PC-3 (cell line): ENCODE results near the gene HACD1. TPM values are rescaled to one million over a fixed set of nuclear protein-coding genes. Genes with fewer than 3 reads are reported as not detected.

Experiments
- ATAC-seq: fragments of 200-7000 bp; cut with Tn5 transposase; 2 replicates; pipeline ENCODE4 v1.9.1; 2020; ENCODE audit warnings: mild to moderate bottlenecking, moderate library complexity
- BruUV-seq: library from RNA; stranded (reverse); fragments of 400-500 nt; replicated peaks from 2 replicates; lab custom pipeline; 2021; lab: Mats Ljungman, UMichigan
- CTCF ChIA-PET: fragments of 300-600 bp; sonication (Branson Sonifier 250); formaldehyde crosslinking; loops from one replicate; lab custom pipeline; 2022; ENCODE audit warnings: antibody characterized with exemption; lab: Charles Lee
- POLR2A ChIA-PET: fragments of 300-600 bp; sonication (Branson Sonifier 250); formaldehyde crosslinking; loops from one replicate; lab custom pipeline; 2022; ENCODE audit warnings: antibody characterized with exemption; ENCODE audit not compliant: unreplicated experiment; lab: Charles Lee
- DNase-seq: peaks from one replicate; pipeline ENCODE4 v3.0.0-alpha.2; 2015
- H2AFZ ChIP-seq: fragments of 300-600 bp; sonication (generic); 2 replicates; pipeline ENCODE4 v1.6.0; 2016; ENCODE audit warnings: antibody characterized with exemption, low read length
- H3F3A ChIP-seq: fragments of 300-600 bp; sonication (generic); one replicate; pipeline ENCODE4 v1.6.0; 2017; ENCODE audit warnings: antibody characterized with exemption, low read length, control low read depth, mild to moderate bottlenecking; ENCODE audit not compliant: unreplicated experiment
- H3K27ac ChIP-seq: fragments of 300-600 bp; sonication (generic); 2 replicates; pipeline ENCODE4 v1.5.1; 2016; ENCODE audit warnings: mild to moderate bottlenecking, low read length
- H3K27me3 ChIP-seq: fragments of 300-600 bp; sonication (generic); 2 replicates; pipeline ENCODE4 v1.6.1; 2016; ENCODE audit warnings: low read length, mixed read lengths
- H3K36me3 ChIP-seq: fragments of 300-600 bp; sonication (generic); 2 replicates; pipeline ENCODE4 v1.6.1; 2016; ENCODE audit warnings: low read depth, mixed run types, low read length, mixed read lengths
- H3K4me1 ChIP-seq: fragments of 300-600 bp; sonication (generic); 2 replicates; pipeline ENCODE4 v1.5.1; 2016; ENCODE audit warnings: low read length; ENCODE audit not compliant: insufficient read depth
- H3K4me2 ChIP-seq: fragments of 300-600 bp; sonication (generic); 2 replicates; pipeline ENCODE4 v1.6.0; 2016; ENCODE audit warnings: low read length
- H3K4me3 ChIP-seq: fragments of 300-600 bp; sonication (generic); 2 replicates; pipeline ENCODE4 v1.5.1; 2016; ENCODE audit warnings: mild to moderate bottlenecking, low read length, mixed read lengths
- H3K79me2 ChIP-seq: fragments of 300-600 bp; sonication (generic); 2 replicates; pipeline ENCODE4 v1.6.1; 2017; ENCODE audit warnings: low read length, mixed read lengths
- H3K9ac ChIP-seq: fragments of 300-600 bp; sonication (generic); 2 replicates; pipeline ENCODE4 v1.6.0; 2016; ENCODE audit warnings: mild to moderate bottlenecking, low read length
- H3K9me2 ChIP-seq: fragments of 300-600 bp; sonication (generic); replicated peaks from 2 replicates; pipeline ENCODE4 v1.6.1; 2016; ENCODE audit warnings: mixed run types, low read length, mixed read lengths
- H3K9me3 ChIP-seq: fragments of 300-600 bp; sonication (generic); 2 replicates; pipeline ENCODE4 v1.6.1; 2016; ENCODE audit warnings: low read length, mixed read lengths
- H4K20me1 ChIP-seq: fragments of 300-600 bp; sonication (generic); 2 replicates; pipeline ENCODE4 v1.6.1; 2016; ENCODE audit warnings: low read length, mixed read lengths
- CTCF ChIP-seq: fragments of 300-600 bp; sonication (generic); conservative IDR thresholded peaks from 2 replicates; pipeline ENCODE4 v1.5.1; 2017; ENCODE audit warnings: antibody characterized with exemption, low read depth, mild to moderate bottlenecking, low read length
- EZH2 ChIP-seq: fragments of 300-600 bp; sonication (generic); IDR thresholded peaks from one replicate; pipeline ENCODE4 v1.6.1; 2017; ENCODE audit warnings: antibody characterized with exemption, mild to moderate bottlenecking, low read length; ENCODE audit not compliant: unreplicated experiment
- EZH2phosphoT487 ChIP-seq: fragments of 300-600 bp; sonication (generic); IDR thresholded peaks from 2 replicates; pipeline ENCODE4 v1.6.1; 2018; ENCODE audit warnings: mild to moderate bottlenecking, antibody characterized with exemption, low read length, borderline replicate concordance
- intact Hi-C: fragments of 100-400 bp; cut with micrococcal nuclease; formaldehyde crosslinking; loops from 2 replicates; pipeline ENCODE4 v1.9.0; 2023
- total RNA-seq: library from RNA; depleted of rRNA; stranded (reverse); fragments of >200 nt; gene quantifications from 2 replicates; pipeline ENCODE4 v1.2.3, GENCODE V29; 2014

Gene HACD1
- total RNA-seq, 1 experiment from 2014 or later: 15.3 TPM

GRCh38 chr10:17643755-17644484 is 26.7 kb upstream of the HACD1 start, which contains the start of gene STAM:
TSS of gene STAM (plus strand) at chr10:17644151. CDS start at chr10:17644340, 189 bp downstream.
- Histone ChIP-seq H3K4me2 (peak within 1 kb of the TSS; percentile 87), H3K27me3 (no peaks in the 10 kb centered on the region), H3K4me1 (peaks cover 20% of the 10 kb centered on the region; the same call in 1 of the 2 replicates), H3K79me2 (peaks cover 72% of the 10 kb centered on the region), H3K9me2 (no peaks in the 10 kb centered on the region), H3F3A (no peaks in the 10 kb centered on the region), H4K20me1 (0 out of 2 replicates have a peak, but pooled peaks cover 3% of the 10 kb centered on the region), H3K4me3 (peak within 1 kb of the TSS; percentile 89), H2AFZ (peak within 1 kb of the TSS; percentile 68), H3K9ac (peak within 1 kb of the TSS; percentile 93), H3K27ac (peak within 1 kb of the TSS; percentile 88), H3K9me3 (no peaks in the 10 kb centered on the region), H3K36me3 (no peaks in the 10 kb centered on the region; the same call in 1 of the 2 replicates)
- intact Hi-C loops: loop anchor here (2.0 to 10.0 kb wide), 2 partner anchors 27 to 61 kb away; partner anchors contain the start of gene HACD1
- DNase-seq (peak; percentile 69), ATAC-seq (peak; percentile 75)
- no TSS peak for BruUV-seq
- ChIA-PET POLR2A (interaction anchor here (0.6 to 1.5 kb wide), 5 partner anchors 20 to 827 kb away, joined by 3 to 14 read pairs (median 4); partner anchors contain the start of genes HACD1 and RSU1), CTCF (no interaction called here)
- TF ChIP-seq EZH2phosphoT487: no peak
- TF ChIP-seq CTCF: no peak
- no peak for TF ChIP-seq EZH2

GRCh38 chr10:17643339-17643754 is 26.2 kb upstream of the HACD1 start:
- ATAC-seq: peak; percentile 73
- Histone ChIP-seq H3K9ac (peak overlapping the region; percentile 93), H3K9me2 (no peaks in the 10 kb centered on the region), H3K4me2 (peak overlapping the region; percentile 87), H3K4me1 (peaks cover 20% of the 10 kb centered on the region; the same call in 1 of the 2 replicates), H3K27me3 (no peaks in the 10 kb centered on the region), H3K9me3 (no peaks in the 10 kb centered on the region), H4K20me1 (0 out of 2 replicates have a peak, but pooled peaks cover 3% of the 10 kb centered on the region), H3K27ac (peak overlapping the region; percentile 88), H3K79me2 (peaks cover 66% of the 10 kb centered on the region), H3F3A (no peaks in the 10 kb centered on the region), H3K36me3 (no peaks in the 10 kb centered on the region; the same call in 1 of the 2 replicates), H3K4me3 (peak overlapping the region; percentile 89), H2AFZ (peak overlapping the region; percentile 68)
- CTCF ChIA-PET: no interaction called here
- POLR2A ChIA-PET: interaction anchor here (0.6 to 1.5 kb wide), 3 partner anchors 26 to 826 kb away, joined by 4 to 5 read pairs (median 4); partner anchors contain the start of genes HACD1 and RSU1
- peak; percentile 61 for DNase-seq
- intact Hi-C loops: loop anchor here (10.0 kb wide), 1 partner anchor 61 kb away; no protein-coding TSS in a partner anchor
- TSS peak; percentile 93 for BruUV-seq
- TF ChIP-seq EZH2phosphoT487 (no peak), CTCF (no peak), EZH2 (no peak)
